Activated CD4-positive, alpha-beta T cell treated with anti-CD3 and anti-CD28 coated beads for 24 hours (primary cell): Measurements from ENCODE around the gene NCOA1.
"Not testable (repeated sequence)": the region's sequence is repeated elsewhere in the genome, so short reads cannot be mapped to it uniquely, and the experiment has no call there.

Source experiments
- DNase-seq, 2 donors: peaks; one replicate each; pipeline ENCODE4 v3.0.0-alpha.2; 2020; ENCODE audit warnings: low read depth in 2 of 2

Gene NCOA1

DNA sequence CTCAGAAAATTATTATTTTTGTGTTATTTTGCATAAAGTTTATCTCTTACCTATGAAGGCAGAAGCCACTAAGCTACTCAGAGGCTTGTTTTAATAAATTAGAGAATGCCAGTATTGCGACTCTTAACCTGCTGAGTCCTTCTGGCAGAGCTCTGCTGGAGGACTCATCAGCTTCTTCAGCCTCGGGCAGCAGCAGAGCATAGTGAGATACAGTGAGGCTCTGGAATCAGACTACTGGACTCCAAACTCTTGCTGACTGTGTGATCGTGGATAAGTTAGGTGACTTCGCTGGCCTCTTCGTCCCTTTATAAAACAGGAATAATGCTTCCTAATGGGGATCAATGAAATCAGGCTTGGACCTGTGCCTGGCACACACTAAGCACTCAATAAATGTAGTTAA lies 300.4 kb downstream of the NCOA1 start:
- DNase-seq = no peak

DNA sequence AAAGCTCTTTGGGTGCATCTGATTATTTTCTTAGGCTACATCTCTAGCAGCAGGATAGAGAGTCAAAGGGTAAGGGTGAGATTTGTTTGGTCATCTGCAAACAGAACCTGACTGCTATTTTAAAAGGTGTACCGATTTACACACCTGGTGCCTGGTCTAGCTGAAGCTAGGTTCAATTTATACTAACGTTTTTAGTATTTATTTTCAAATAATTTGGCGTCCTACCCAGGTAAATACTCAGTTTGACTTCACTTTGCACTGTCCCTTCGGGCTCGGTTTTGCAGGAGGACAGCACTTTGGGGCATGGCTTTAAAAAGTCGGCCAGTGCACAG lies 301.5 kb downstream of the NCOA1 start:
- DNase-seq = no peak

DNA sequence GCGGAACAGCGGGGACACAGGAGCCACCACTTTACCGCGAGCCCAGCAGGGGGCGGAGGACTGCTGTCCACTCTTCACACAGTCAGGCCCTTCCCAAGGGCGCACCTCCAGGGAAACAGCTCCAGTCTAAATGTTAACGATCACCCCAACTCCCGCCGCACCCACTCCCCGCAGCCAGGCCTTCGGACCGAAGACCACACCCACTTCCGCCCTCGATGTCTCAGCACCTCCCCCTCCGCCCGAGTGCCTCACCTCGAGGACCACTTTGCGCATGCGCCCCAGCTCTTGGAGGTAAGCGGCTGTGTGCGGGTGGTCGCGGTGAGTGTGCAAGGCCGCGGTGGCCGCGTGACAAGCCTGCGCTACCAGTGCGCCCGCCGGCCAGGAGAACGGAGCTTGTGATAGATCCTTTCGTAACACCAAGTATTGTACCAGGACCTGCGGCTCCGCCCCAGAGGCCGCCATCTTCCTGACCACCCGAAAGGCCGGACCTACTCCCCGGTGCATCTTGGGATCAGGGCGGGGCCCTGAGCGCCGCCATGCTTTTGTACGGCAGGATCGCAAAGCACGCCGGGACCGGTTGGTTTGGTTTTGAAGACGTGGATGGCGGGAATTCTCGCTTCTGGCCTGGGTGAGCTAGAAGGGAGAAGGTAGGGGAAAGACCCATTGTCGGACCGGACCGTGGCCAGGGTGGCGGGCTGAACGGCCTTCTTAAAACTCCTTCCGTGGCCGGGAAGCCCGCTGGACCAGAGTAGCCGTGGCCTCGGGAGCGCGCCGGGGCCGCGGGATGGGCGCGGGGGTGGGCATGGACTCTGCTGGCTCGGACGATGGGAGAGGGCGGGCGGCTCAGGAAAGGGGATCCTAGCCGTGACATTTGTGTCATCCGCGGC lies 302.1 kb downstream of the NCOA1 start, which contains the start of the genes CENPO and PTRHD1:
Gene CENPO, plus strand, starts transcription at position 552 of the 887 bp plus-strand sequence. CDS start 495 bp downstream, outside the sequence.
Gene PTRHD1, minus strand, starts transcription at position 518 of the 887 bp plus-strand sequence. Its CDS starts 14 bp downstream, at position 504.
- peak; percentile 88 to 90 for DNase-seq

DNA sequence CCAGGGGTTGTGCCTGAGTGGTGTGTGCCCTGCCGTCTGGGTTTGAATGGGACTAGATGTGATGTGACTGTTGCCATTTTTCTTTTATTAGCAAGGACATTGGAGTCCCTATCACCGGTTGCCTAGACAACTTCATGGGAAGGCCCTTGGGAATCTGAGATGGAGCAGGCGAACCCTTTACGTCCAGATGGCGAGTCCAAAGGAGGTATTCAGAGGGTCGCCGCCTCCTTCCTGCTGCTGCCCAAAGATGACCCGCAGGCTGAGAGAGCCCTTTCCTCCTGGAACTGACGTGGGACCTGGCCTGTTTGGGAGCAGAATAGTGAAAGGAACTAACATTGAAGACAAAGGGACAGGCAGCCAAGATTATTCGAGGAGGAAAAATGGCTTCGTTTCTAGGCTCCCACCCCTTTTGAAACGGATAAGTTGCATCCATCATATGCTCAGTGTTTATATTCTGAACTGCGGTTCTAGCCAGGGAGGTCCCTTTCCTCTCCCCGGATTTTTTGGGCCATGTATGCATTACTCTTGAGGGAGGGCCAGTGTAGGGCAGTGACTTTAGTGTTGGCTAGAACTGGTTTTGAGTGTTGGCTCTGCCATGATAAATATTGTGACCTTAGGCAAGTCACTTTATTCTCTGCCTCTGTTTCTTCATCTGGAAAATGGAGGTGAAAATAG lies 302.8 kb downstream of the NCOA1 start:
- no peak for DNase-seq

DNA sequence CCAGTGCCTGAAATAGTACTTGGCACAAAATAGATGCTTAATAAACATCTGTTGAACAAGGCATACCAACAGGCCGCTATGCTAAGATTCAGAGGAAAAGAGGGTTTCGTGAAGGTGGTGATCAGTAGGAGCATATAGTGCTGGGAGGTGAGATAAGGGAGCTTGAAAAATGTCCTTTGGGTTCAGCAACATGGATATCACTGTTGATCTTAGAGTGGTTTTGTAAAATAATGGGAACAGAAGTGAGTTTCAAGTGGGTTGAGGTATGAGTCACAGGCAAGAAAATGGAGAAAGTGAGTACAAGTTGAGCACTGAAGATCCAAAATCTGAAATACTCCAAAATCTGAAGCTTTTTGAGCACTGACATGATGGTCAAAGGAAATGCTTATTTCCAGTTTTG lies 306.6 kb downstream of the NCOA1 start:
- DNase-seq = no peak

DNA sequence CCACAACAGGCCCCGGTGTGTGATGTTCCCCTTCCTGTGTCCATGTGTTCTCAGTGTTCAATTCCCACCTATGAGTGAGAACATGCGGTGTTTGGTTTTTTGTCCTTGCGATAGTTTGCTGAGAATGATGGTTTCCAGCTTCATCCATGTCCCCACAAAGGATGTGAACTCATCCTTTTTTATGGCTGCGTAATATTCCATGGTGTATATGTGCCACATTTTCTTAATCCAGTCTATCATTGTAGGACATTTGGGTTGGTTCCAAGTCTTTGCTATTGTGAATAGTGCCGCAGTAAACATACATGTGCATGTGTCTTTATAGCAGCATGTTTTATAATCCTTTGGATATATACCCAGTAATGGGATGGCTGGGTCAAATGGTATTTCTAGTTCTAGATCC lies 309.4 kb downstream of the NCOA1 start:
- not testable (repeated sequence) for DNase-seq

DNA sequence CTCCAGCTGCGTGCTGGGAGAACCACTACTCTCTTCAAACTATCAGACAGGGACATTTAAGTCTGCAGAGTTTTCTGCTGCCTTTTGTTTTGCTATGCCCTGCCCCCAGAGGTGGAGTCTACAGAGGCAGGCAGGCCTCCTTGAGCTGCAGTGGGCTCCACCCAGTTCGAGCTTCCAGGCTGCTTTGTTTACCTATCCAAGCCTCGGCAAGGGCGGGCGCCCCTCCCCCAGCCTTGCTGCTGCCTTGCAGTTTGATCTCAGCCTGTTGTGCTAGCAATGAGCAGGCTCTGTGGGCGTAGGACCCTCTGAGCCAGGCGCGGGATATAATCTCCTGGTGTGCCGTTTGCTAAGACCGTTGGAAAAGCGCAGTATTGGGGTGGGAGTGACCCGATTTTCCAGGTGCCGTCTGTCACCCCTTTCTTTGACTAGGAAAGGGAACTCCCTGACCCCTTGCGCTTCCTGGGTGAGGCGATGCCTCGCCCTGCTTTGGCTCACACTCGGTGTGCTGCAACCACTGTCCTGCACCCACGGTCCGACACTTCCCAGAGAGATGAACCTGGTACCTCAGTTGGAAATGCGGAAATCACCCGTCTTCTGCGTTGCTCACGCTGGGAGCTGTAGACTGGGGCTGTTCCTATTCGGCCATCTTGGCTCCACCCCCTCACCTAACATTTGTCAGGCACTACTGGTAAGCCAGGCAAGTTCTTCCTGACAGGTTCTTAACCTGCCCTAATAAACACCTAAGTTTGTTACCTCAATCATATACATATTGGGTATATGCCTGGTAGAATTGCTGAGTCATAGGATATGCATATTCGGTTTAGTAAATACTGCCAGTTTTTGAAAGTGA lies 315.0 kb downstream of the NCOA1 start:
- not testable (repeated sequence) for DNase-seq

DNA sequence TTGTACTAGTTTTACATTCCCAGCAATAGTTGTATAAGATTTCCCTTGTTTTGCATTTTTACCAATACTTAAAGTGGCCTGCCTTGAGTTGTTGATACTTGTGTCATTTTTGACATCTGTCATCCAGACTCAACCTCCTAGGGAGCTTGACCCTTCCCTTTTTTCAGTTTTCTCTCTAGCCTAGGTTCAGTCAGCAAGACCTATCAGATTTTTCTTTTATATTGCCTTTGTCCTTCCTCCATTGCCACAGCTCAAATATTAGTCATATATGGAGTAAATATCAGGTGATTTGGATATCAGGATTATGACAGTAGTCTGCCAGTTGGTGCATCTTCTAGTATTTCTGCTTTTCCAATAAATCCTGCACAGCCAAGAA lies 315.6 kb downstream of the NCOA1 start:
- DNase-seq = no peak

DNA sequence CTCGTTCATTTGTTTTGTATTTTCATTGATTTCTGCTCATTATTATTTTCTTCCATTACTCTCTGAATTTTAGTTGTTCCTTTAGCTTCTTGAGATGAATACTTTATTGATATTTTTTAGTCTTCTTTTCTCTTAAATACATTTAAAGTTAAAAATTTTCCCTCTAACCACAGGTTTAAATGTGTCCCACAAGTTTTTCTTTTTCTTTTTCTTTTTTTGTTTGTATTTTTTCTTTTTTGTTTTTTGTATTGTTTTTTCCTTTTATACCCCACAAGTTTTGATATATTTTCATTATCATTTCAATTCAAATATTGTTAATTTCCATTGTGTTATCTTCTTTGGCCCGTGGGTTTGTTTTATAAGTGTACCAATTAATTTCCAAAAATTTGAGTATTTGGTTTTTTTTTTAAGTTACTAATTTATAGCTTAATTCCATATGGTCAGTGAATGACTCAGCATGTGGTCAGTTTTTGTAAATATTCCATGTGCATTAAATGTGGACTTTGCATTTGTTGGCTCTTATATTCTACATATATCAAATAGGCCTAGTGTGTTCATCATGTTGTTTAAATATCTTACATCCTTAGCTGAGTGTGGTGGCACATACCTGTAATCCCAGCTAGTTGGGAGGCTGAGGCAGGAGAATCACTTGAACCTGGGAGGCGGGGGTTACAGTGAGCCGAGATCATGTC lies 318.4 kb downstream of the NCOA1 start:
- DNase-seq = no peak

DNA sequence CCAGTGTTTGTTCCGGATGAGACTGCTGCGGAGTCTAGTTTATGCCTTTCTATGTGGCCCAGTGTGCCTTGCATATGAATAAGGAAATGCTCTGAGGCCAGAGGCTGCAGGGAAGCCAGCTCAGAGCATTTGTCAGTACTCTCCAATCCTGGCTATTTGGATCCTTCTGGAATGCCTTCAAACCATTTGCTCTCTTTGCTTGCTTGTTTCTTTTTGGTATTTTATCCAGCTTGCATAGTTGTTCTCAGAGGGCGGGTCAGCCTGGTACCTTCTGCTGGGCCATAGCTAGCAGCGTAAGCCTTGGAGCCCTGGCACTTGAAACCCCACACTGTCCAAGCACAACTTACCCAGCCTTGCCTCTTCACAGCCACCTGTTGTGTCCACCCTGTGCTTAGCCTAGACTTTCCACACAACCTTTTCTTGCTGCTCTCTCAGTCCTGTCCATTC lies 322.7 kb downstream of the NCOA1 start:
- no peak for DNase-seq

DNA sequence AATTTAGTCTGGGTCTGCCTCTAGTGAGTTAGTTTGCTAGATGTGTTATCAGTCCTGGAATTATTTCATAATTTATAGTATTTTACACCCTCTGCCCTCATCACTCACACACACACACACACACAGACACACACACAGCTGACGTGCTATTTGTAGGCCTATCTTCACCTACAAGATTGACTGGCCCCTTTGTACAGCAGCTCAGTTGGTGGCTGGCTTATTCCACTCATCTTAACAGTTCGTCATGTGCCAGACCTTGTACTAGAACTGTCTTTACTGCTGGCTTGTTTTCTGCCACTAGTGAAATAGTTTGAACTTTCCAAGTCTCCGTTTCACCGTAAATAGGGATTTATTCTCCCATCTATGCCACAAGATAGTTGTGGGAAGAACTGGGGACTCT lies 323.5 kb downstream of the NCOA1 start:
- no peak for DNase-seq

DNA sequence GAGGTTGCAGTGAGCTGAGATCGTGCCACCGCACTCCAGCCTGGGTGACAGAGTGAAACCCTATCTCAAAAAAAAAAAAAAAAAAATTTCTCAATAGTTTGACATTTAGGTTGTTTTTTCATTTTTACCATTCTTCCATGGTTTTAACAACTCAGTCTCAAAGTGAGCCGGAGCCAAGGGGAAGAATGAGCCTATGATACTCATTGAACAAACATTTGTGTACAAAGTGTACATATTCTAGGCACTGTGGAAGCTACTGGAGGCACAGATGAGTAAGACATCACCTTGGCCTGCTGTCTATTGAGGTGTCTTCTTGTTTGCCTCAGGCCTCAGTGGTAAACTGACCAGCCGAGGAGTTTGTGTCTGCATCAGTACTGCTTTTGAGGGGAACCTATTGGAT lies 324.1 kb downstream of the NCOA1 start:
- DNase-seq = no peak

DNA sequence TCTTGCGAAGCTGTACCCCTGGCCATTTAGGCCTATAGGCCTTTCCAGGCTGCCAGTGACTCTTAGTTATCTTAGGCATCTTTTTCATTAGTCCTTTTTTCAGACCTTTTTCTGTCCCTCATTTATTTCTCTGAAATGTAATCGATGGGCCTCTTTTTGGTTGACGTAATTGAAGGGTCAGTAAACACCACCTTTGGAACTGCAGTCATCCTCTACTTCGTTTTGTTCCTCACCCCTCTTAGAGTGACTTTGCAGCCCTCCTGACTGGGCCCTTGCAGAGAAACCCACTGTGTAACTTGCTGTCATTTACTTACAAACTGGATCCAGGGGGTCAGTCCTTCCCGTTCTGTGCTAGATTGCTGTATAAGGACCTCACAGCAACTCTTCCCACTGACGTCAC lies 325.4 kb downstream of the NCOA1 start:
- no peak for DNase-seq

DNA sequence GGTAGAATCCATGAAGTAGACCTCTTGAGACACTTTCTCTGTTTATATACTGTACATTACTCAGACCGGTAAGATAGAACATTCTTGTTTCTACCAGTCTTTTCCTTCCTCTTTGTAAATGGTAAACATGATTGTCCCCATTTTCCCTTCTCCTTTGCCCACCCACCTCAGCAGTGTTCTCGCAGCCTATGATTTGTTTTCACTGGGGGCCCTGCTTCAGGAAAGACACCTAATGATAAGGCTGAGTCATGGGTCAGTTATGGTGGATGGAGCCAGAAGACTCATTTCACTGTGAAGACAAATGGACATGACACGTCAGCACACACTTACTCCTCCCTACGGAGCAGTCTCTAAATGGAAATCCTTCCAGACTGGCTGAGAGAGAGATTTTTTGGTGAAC lies 325.8 kb downstream of the NCOA1 start:
- no peak for DNase-seq

DNA sequence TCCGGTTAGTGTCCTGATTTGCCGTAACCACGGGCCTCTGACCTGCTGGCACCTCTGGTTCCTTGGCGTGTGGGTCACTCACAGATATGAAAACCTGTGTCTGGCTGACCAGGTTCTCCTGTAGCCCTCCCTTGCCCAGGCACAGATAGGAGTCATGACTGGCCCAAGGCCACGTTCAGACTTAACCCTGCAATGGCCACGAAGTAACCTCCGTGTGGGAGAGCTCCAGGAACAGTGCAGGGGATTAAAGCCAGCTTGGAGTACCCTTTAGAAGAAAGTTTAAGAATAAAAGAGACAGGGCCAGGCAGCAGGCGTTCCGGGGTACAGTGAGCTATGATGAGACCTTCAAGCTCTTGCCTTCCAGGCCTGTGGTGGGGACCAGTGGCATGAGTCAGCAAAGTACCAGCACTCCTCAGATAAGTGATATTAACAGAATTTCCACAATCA lies 327.7 kb downstream of the NCOA1 start:
- DNase-seq = no peak

DNA sequence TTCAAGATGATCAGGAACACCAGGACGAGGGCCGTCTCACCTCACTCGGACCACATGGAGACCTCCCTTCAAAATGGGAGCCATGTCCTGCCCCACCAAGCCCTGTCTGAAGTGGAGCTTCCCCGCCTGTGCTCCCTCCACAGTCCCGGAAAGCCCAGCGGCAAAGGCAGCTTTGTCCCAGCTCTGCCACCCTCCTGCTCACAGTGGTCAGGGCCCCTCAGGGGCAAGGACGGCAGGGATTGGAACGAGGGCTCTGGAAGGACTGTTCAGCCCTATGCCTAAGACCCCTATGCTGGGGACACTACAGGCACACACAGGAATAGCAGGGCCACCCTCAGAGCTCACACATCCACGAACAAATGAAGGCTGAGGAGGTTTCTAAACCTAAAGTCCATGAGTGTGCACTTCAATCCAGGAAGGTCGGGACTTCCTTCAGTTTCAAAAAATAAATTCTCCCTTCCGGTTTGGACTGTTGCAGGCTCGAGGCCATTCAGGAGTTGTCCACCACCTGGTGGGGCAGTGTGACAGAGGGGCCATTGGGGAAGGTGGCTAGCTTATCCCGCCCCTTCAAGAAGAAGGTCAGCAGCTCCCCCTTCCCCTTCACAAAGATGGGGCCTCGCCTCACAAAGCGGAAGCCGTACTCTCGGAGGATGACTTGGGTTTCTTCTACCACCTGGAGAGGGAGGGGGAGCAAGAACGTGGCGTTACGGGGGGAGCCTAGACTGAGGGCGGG lies 328.6 kb downstream of the NCOA1 start:
- no peak for DNase-seq

DNA sequence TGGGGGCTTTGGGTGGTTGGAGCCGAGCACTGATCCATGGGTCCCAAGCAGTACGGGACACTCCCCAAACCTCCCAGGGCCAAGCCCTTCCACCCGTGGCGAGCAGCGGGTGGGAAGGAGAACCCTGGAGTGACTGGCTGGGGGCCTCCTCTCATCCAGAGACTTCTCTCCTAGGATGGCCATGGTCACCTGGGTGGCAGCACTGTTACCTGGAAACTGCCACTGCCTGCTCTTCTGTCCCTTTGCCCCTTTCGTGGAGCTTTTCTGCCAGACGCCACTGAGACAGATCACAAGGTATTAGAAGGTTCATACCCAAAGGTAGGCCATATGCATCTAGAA lies 329.1 kb downstream of the NCOA1 start:
- DNase-seq = no peak
